WTC11 (cell line): ENCODE measurements around the gene VWA3A. TPM values are rescaled to one million over a fixed set of nuclear protein-coding genes. Genes with fewer than 3 reads are reported as not detected.

Source experiments
- ATAC-seq: fragments of 200-7000 bp; cut with Tn5 transposase; 2 replicates; pipeline ENCODE4 v1.10.0; 2021; ENCODE audit warnings: mild to moderate bottlenecking, moderate library complexity
- CTCF ChIA-PET: fragments of 300-600 bp; sonication (Branson Sonifier 250); formaldehyde crosslinking; loops from one replicate; lab custom pipeline; 2021; ENCODE audit warnings: antibody characterized with exemption; lab: Charles Lee
- POLR2A ChIA-PET: fragments of 350-600 bp; sonication (Branson Sonifier 250); formaldehyde crosslinking; loops from one replicate; lab custom pipeline; 2021; ENCODE audit warnings: antibody characterized with exemption; lab: Charles Lee
- DNase-seq: peaks from one replicate; pipeline ENCODE4 v3.0.0; 2021; ENCODE audit warnings: low spot score
- H3K27ac Mint-ChIP-seq: 2 replicates; pipeline ENCODE4 v1.8.0; 2021; ENCODE audit warnings: mixed read lengths
- H3K27me3 Mint-ChIP-seq: 2 replicates; pipeline ENCODE4 v1.8.0; 2021; ENCODE audit warnings: low read depth, mild to moderate bottlenecking, moderate library complexity, mixed read lengths
- H3K36me3 Mint-ChIP-seq: 2 replicates; pipeline ENCODE4 v1.8.0; 2021; ENCODE audit warnings: mixed read lengths
- H3K4me1 Mint-ChIP-seq: 2 replicates; pipeline ENCODE4 v1.8.0; 2022; ENCODE audit warnings: mixed read lengths
- H3K4me3 Mint-ChIP-seq: 2 replicates; pipeline ENCODE4 v1.8.0; 2021; ENCODE audit warnings: mild to moderate bottlenecking, moderate library complexity, mixed read lengths
- H3K9me3 Mint-ChIP-seq: 2 replicates; pipeline ENCODE4 v1.8.0; 2021; ENCODE audit warnings: mixed read lengths
- AR ChIP-seq: fragments of 250-450 bp; sonication (Bioruptor Pico); IDR thresholded peaks from 2 replicates; pipeline ENCODE4 v1.9.0; 2021; ENCODE audit warnings: mild to moderate bottlenecking
- ATF2 ChIP-seq: sonication (generic); formaldehyde crosslinking; IDR thresholded peaks from 2 replicates; pipeline ENCODE4 v1.8.1; 2022; ENCODE audit warnings: low read depth, missing genetic modification reagents, borderline replicate concordance
- CREB1 ChIP-seq: sonication (generic); formaldehyde crosslinking; IDR thresholded peaks from 2 replicates; pipeline ENCODE4 v1.8.0; 2023; ENCODE audit warnings: mild to moderate bottlenecking, missing genetic modification reagents
- E2F5 ChIP-seq: sonication (generic); formaldehyde crosslinking; IDR thresholded peaks from 2 replicates; pipeline ENCODE4 v1.8.1; 2022; ENCODE audit warnings: mild to moderate bottlenecking, moderate library complexity, missing genetic modification reagents
- ELF4 ChIP-seq: sonication (generic); formaldehyde crosslinking; IDR thresholded peaks from 2 replicates; pipeline ENCODE4 v1.8.1; 2022; ENCODE audit warnings: low read depth, mild to moderate bottlenecking, moderate library complexity, missing genetic modification reagents
- NFATC4 ChIP-seq: fragments of 250-450 bp; sonication (Bioruptor Pico); IDR thresholded peaks from 2 replicates; pipeline ENCODE4 v1.9.0; 2021; ENCODE audit warnings: mild to moderate bottlenecking
- NR1H2 ChIP-seq: sonication (generic); formaldehyde crosslinking; IDR thresholded peaks from 2 replicates; pipeline ENCODE4 v1.9.0; 2021; ENCODE audit warnings: mild to moderate bottlenecking, moderate library complexity, missing genetic modification reagents
- TP53 ChIP-seq: sonication (generic); formaldehyde crosslinking; IDR thresholded peaks from 2 replicates; pipeline ENCODE4 v1.8.1; 2023; ENCODE audit warnings: mild to moderate bottlenecking, missing genetic modification reagents
- USF1 ChIP-seq: sonication (generic); formaldehyde crosslinking; IDR thresholded peaks from 2 replicates; pipeline ENCODE4 v1.8.0; 2022; ENCODE audit warnings: mild to moderate bottlenecking, missing genetic modification reagents
- ZNF232 ChIP-seq: sonication (generic); formaldehyde crosslinking; IDR thresholded peaks from 2 replicates; pipeline ENCODE4 v1.8.0; 2022; ENCODE audit warnings: mild to moderate bottlenecking, missing genetic modification reagents
- total RNA-seq: library from RNA; stranded (reverse); gene quantifications from 3 replicates; pipeline ENCODE4 v1.2.3, GENCODE V29; 2021
- TF ChIP-seq, protein P1 (sequence below): sonication (generic); formaldehyde crosslinking; IDR thresholded peaks from 2 replicates; pipeline ENCODE4 v1.8.0; 2022; ENCODE audit warnings: mild to moderate bottlenecking, missing genetic modification reagents
- TF ChIP-seq, protein P2 (sequence below): fragments of 250-450 bp; sonication (Bioruptor Pico); IDR thresholded peaks from 2 replicates; pipeline ENCODE4 v1.9.0; 2021; ENCODE audit warnings: mild to moderate bottlenecking
- TF ChIP-seq, protein P3 (sequence below): fragments of 200-600 bp; IDR thresholded peaks from 2 replicates; pipeline ENCODE4 v1.8.0; 2022; ENCODE audit warnings: antibody characterized with exemption
- TF ChIP-seq, protein P4 (sequence below): sonication (generic); formaldehyde crosslinking; IDR thresholded peaks from 2 replicates; pipeline ENCODE4 v1.8.0; 2022; ENCODE audit warnings: mild to moderate bottlenecking, missing genetic modification reagents

VWA3A gene
- total RNA-seq, 1 experiment from 2014 or later: 0.11 TPM

DNA sequence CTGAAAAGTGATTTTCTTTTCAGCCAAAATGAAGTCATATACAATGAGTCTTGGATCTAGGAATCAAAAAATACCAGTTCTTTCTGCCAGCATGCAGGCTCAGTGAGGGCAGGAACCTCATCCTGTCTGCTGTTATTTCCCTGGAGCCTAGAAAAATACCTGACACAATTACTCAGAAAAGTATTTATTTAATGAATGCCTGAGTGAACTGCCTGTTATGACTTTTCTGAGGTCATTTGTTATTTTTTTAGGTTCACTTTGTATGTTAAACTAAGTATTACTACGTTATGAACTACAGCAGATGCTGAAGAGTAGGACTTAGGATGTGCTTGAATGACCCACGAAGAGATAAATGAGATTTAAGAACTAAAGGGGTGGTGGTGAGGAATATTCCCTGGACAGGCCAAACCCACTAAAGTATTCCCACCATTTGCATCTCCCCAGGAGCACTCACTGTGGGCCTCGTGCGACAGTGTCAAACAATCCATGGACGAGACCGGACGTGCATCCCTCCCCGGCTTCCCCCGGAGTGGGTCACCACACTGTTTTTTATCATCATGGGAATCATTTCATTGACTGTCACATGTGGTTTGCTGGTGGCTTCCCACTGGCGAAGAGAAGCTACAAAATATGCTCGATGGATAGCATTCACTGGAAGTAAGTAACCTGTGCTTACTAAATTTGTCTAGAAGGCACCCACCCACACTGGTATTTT, 17.1 kb upstream of the VWA3A start (continued):
- TF ChIP-seq E2F5 (CRISPR knock-in tag) (no peak), ELF4 (CRISPR knock-in tag) (no peak)
- TF ChIP-seq, all 79 proteins: peak for 0

- DNase-seq (no peak), ATAC-seq (no peak)
- Mint-ChIP-seq H3K27ac (no peak overlapping the region), H3K4me1 (no peaks in the 10 kb centered on the region; the same call in 1 of the 2 replicates), H3K36me3 (no peaks in the 10 kb centered on the region), H3K27me3 (no peaks in the 10 kb centered on the region), H3K4me3 (no peak overlapping the region), H3K9me3 (no peaks in the 10 kb centered on the region)
- CTCF ChIA-PET: interaction anchor here (0.6 to 4.0 kb wide), 2 partner anchors 24 to 86 kb away, joined by 3 to 69 read pairs; no protein-coding TSS in a partner anchor
- TF ChIP-seq NR1H2 (CRISPR knock-in tag) (no peak), CREB1 (CRISPR knock-in tag) (no peak), USF1 (CRISPR knock-in tag) (no peak), ZNF232 (CRISPR knock-in tag) (no peak), TP53 (CRISPR knock-in tag) (no peak), ATF2 (no peak), NFATC4 (CRISPR knock-in tag) (no peak)
- TF ChIP-seq, protein P1, sequence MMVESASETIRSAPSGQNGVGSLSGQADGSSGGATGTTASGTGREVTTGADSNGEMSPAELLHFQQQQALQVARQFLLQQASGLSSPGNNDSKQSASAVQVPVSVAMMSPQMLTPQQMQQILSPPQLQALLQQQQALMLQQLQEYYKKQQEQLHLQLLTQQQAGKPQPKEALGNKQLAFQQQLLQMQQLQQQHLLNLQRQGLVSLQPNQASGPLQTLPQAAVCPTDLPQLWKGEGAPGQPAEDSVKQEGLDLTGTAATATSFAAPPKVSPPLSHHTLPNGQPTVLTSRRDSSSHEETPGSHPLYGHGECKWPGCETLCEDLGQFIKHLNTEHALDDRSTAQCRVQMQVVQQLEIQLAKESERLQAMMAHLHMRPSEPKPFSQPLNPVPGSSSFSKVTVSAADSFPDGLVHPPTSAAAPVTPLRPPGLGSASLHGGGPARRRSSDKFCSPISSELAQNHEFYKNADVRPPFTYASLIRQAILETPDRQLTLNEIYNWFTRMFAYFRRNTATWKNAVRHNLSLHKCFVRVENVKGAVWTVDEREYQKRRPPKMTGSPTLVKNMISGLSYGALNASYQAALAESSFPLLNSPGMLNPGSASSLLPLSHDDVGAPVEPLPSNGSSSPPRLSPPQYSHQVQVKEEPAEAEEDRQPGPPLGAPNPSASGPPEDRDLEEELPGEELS (CRISPR knock-in tag): no peak
- TF ChIP-seq, protein P2, sequence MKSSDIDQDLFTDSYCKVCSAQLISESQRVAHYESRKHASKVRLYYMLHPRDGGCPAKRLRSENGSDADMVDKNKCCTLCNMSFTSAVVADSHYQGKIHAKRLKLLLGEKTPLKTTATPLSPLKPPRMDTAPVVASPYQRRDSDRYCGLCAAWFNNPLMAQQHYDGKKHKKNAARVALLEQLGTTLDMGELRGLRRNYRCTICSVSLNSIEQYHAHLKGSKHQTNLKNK (CRISPR knock-in tag): no peak
- POLR2A ChIA-PET: no interaction called here
Measured at GRCh38 chr16:22075776-22076175, 16.6 kb upstream of the VWA3A start.

GRCh38 chr16:22077700-22078313, 14.5 kb upstream of the VWA3A start:
- Mint-ChIP-seq H3K27ac (no peak overlapping the region), H3K4me1 (no peaks in the 10 kb centered on the region; the same call in 1 of the 2 replicates), H3K4me3 (no peak overlapping the region), H3K27me3 (no peaks in the 10 kb centered on the region), H3K9me3 (no peaks in the 10 kb centered on the region), H3K36me3 (no peaks in the 10 kb centered on the region)
- POLR2A ChIA-PET: interaction anchor here (0.6 to 1.1 kb wide), 2 partner anchors 70 to 88 kb away, joined by 3 to 5 read pairs; partner anchors contain the start of gene MOSMO
- DNase-seq (peak; percentile 74), ATAC-seq (peak; percentile 95)
- CTCF ChIA-PET: interaction anchor here (0.5 to 4.0 kb wide), 68 partner anchors 8 to 1270 kb away, joined by 3 to 140 read pairs (median 6); partner anchors contain the start of genes MOSMO, PDZD9, UQCRC2 and VWA3A
- TF ChIP-seq, protein P3, sequence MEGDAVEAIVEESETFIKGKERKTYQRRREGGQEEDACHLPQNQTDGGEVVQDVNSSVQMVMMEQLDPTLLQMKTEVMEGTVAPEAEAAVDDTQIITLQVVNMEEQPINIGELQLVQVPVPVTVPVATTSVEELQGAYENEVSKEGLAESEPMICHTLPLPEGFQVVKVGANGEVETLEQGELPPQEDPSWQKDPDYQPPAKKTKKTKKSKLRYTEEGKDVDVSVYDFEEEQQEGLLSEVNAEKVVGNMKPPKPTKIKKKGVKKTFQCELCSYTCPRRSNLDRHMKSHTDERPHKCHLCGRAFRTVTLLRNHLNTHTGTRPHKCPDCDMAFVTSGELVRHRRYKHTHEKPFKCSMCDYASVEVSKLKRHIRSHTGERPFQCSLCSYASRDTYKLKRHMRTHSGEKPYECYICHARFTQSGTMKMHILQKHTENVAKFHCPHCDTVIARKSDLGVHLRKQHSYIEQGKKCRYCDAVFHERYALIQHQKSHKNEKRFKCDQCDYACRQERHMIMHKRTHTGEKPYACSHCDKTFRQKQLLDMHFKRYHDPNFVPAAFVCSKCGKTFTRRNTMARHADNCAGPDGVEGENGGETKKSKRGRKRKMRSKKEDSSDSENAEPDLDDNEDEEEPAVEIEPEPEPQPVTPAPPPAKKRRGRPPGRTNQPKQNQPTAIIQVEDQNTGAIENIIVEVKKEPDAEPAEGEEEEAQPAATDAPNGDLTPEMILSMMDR: peak; percentile 86
- TF ChIP-seq, protein P4, sequence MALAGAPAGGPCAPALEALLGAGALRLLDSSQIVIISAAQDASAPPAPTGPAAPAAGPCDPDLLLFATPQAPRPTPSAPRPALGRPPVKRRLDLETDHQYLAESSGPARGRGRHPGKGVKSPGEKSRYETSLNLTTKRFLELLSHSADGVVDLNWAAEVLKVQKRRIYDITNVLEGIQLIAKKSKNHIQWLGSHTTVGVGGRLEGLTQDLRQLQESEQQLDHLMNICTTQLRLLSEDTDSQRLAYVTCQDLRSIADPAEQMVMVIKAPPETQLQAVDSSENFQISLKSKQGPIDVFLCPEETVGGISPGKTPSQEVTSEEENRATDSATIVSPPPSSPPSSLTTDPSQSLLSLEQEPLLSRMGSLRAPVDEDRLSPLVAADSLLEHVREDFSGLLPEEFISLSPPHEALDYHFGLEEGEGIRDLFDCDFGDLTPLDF (CRISPR knock-in tag): no peak
- no peak for TF ChIP-seq AR (CRISPR knock-in tag)
